CD4-positive, alpha-beta T cell treated with Interleukin-12 subunit alpha and Interleukin-12 subunit beta, for 1 hour (primary cell): ENCODE results near the gene NCF2.

Experiments used
- DNase-seq: peaks from one replicate; pipeline ENCODE4 v3.0.0-alpha.2; 2020

The NCF2 gene

DNA sequence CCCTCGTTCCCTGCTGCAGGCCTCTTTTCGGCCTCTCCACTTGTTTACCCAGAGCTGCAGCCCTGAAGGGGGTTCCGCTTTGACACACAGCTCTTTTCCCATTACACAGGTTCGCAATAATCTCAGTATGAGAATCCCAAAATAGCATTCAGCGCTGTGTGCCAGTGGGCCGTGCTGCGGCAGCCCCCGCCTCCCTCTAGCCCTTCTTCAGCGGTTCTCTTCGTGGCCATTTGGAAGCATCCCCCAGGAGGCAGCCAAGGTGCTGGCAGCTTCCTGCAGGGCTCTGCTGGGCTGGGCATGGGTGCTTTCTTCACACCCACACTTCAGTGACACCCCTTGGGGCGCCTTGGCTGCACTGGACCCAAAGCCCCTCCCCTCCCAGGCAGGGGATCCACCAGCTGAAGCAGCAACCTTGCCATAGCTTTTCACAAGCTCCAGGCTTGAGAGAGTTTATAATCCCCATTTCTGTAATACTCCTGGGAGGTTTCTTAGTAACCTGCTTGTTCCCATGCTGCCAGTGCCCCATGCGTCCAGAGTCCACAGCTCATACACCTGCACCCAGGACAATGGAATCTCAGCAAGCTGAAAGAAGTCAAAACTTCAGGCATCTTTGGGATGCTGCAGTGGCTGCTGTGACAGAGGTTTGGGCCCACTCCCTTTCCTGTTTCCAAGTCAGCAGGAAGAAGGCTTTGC lies 8.1 kb downstream of the NCF2 start:
- DNase-seq = no peak

DNA sequence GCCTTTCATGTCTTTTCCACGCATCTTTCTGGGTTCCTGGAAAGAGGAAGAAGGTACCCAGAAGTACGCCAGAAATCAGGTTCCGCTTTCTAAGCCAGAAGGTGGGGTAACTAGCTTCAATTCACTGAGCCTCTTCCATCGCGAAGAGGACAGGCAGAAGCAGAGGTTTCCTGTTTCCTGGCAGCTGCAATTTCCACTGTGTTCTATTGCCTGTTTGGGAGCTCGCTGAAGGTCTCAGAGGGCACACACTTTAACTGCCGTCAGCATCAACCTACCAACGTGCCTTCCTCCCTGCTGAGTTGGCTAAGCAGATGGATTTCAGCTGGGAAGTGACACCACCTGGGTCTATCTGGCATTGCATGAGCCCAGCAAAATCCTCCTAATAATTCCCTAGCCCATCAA lies 10.0 kb downstream of the NCF2 start:
- peak; percentile 23 for DNase-seq

DNA sequence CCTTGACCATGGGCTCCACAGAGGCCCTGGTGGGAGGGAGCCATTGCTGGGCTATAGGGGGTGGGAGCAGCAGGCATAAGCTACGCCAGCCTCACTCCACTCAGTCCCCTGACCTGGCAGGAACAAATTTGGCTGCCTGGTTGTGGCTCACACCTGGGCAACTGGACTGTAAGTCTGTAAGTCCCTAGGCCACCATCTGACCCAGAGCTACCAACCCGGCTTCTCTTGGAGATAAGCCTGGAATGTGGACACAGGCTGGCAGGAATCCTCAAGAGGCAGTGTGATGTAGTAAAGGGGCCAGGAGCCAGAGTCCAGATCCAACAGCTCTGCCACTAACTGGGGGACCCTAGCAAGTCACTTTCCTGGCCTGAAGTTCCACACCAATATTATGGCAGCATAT lies 11.4 kb downstream of the NCF2 start:
- no peak for DNase-seq

DNA sequence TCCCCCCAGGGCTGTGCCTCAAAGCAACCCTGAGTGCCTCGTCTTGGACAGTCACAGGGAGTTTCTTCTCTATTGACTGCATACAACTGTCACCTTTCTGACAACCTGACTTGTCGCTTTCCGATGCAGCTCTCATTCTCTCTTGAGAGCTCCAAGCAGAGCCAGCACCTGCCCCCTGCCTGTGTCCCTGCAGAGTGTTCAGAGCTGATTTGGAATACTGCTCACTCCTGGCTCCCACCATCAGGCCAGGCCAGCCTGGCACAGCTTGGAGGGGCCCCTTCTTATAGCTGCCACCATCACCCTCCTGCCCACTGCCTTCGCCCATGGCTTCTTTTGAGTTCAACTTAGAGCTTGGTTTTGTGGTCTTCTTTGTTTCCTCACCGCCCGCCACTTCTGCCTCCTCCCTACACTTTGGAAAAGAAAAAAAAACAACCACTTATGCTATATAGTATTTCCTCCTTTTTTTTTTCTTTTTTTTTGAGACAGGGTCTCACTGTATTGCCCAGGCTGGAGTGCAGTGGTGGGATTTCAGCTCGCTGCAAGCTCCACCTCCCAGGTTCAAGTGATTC lies 12.3 kb downstream of the NCF2 start:
- DNase-seq = no peak

DNA sequence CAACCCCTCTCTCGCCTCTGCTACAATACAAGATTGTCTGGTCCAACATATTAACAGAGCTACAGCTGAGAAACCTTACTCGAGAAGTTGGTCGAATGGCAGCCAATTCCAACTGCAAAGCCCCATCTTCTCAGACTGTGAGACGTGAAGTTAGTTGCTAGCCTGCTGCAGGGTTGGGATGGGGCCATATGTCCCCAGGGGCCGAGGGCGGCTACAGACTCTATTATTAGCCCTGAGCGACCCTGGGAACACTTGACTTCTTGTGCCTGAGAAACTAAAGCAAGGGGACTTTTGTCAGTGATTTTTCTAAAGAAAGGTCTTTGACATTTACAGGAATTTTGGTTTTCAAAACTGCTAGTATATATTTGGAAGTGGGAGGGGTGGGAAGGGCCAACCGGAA lies 13.7 kb downstream of the NCF2 start:
- DNase-seq = no peak

DNA sequence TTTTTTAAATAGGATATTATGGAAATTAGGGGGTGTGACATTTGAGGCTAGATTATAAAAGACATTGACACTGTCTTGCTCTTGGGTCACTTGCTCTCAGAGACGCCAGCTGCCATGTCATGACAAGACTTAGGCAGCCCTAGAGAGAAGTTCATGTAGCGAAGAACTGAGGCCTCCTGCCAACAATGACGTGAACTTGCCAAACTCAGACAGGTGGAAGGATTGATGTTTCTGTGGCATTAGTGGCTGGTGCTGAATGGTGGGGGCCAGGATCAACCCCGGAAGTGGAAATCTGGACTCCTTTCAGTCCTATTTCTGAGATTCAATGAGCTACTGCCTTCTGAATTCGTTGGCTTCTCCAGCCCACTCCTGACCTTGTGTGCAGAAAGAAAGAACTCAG lies 14.7 kb downstream of the NCF2 start:
- no peak for DNase-seq

DNA sequence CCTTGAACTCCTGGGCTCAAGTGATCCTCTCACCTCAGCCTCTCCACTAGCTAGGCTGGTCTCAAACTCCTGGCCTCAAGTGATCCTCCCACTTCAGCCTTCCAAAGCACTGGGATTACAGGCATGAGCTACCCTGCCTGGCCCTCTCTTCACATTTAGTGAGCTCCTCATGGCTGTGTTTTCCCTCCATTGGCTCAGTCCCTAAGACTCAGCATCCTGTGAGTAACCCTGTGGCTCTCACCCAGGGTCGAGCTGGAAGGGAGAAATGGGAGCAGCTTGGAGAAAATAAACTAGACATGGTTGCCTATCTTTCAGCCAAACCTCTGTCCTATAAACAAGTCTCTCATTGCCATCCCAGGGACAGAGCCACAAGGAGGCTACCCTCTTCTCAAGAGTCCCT lies 17.5 kb downstream of the NCF2 start:
- no peak for DNase-seq

DNA sequence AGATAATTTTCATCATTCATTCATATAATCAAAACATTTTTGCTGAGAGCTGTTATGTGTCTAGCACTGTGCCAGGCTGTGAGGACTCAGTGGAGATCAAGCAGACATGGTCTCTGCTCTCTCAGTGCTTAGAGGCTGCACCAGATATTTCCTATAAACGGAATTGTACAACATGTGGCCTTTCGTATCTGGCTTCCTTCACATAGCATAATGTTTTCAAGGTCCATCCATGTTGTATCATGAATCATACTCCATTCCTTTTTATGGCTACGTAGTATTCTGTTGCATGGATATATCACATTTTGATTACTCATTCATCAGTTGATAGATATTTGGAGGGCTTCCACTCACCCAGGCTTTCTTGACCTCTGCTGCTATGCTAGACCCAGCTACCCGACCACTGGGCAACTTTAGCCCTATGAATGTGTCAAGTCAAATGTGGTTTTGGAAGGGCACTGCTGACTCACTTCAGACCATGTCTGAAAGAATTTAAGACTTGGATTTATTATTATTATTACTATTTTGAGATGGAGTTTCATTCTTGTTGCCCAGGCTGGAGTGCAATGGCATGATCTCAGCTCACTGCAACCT lies 18.5 kb downstream of the NCF2 start:
- no peak for DNase-seq

DNA sequence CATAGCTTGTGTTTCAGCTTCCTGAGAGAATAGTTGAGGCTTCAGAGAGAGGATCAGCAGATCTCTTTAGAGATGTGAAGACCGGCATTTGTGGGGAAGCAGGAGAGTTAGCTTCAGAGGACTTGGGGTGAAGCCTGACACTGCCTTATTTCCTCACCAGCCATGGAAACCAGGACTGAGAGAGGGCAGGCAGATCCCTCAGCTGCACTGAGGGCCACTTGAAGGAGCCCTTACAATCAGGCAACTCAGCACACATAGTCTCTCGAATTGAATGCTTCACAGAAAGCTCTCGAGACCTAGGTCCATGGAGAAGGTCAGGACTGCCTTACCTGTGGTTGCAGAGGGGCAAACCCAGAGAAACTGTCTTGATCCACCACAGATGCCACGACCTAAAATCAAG lies 19.8 kb downstream of the NCF2 start:
- DNase-seq = no peak

DNA sequence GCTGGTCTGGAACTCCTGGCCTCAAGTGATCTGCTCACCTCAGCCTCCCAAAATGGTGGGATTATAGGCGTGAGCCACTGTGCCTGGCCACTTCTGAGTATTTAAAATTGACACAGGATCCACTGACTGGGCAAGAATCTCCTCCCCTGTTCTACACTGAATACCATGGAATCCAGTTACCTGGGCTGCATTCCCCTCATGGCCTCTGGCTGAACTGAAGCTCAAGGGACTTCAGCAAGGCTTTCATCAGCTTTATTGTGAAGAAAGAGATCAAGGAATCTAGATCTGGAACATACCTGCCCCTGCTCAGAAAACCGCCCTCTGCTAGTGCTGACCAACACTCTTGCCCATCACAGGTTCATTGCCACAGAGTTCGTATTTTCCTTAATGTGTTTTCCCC lies 20.5 kb downstream of the NCF2 start:
- DNase-seq = no peak

DNA sequence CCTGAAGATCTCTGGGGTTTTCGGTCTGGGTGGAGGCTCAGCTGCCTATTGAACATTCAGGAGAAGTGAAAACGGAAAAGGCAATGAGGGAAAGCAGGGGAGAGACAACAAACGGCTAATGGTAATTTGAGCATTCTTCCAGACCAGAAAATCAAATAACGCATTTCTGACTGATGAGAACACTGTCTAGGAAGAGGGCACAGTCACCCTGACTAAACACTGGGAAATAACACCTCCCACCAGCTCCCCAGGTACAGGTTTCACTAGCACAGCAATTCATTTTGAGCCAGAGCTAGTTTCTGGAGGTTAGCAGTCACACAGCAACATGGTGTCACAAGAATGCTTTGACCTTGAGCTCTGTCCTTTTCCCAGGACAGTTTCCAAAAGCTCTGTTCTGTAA lies 21.1 kb downstream of the NCF2 start:
- DNase-seq = no peak

DNA sequence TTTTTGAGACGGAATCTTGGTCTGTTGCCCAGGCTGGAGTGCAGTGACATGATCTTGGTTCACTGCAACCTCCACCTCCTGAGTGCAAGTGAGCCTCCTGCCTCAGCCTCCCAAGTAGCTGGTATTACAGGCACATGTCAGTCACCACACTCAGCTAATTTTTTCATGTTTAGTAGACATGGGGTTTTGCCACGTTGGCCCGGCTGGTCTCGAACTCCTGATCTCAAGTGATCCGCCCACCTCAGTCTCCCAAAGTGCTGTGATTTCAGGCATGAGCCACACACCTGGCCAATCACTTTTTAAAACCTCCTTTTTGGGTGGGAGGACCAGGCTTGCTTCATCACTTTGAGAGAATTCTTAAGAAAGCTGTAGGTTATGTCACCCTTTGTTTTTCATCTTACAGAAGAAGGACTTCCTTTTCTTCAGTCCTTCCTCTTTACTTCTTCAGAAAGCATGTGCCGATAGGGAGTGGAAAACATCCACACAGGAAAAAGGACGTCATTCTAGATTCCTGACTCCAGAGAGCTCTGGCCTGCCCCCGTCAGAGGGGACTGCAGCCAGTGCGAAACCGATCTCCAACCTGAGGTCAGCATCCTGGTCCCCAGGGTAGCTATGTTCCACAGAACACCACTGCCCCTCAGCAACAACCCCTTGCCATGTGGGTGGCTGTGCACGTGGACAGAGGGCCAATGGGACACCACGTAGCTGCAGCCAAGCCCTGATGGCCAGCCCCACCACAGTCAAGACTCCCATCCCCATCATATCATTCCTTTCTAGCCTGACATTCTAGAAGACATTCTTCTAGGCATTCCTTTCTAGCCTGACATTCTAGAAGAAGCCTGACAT lies 21.9 kb downstream of the NCF2 start:
- no peak for DNase-seq

DNA sequence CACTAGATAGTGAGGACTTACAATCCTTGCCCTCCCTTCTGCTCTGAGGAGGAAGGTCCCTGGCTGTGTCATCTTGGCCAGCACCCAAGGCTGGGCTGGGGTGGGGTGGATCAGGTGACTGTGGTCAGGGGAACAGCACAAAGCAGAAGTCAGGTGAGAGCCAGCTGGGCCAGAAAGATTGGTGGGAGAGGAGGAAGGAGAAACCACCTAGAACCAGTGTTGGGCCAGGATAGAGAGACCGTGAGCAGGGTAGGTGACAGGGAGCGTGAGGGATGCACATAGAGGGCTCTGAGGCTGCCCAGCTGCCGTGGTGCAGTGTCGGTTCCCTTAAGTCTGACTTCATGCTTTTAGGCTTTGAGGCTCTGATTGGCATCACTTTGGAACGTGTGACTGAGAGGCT lies 22.7 kb downstream of the NCF2 start:
- DNase-seq = no peak

DNA sequence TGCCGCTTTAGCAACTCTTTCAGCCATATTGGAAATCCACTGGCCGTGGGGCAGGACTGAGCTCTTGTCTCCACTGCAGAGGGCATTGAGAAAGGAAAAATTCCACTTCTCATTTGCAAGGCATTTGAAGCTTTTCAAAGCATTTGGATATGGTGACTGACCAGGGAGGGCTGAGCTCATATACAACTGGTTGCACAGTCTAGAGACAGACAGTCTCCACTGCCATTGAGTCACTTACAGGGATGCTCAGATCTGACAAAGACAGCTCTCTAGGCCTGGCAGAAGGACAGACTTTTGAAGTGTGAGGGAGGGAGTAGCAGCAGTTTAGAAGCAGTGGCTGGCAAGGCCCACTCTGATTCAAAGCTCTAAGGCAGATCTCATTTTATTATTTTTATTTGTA lies 24.2 kb downstream of the NCF2 start:
- DNase-seq = no peak

DNA sequence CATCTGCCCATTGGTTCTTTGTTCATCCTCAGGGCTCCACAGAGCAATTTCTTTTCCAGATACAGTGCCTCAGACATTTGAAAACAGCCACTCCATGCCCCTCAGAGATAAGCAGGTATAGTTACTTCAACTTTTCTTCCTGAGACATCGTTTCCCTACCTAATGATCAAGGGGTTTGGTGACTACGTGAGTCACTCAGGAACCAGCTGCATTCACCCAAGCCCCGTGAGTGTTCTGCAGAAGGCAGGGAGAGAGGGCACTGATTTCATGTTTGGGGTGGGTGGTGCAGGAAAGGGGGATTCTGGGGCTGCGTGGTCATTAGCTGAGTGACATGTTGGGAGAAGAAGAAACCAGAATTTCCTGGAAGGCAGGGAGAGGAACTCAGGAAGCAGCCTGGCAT lies 25.0 kb downstream of the NCF2 start:
- DNase-seq = no peak

DNA sequence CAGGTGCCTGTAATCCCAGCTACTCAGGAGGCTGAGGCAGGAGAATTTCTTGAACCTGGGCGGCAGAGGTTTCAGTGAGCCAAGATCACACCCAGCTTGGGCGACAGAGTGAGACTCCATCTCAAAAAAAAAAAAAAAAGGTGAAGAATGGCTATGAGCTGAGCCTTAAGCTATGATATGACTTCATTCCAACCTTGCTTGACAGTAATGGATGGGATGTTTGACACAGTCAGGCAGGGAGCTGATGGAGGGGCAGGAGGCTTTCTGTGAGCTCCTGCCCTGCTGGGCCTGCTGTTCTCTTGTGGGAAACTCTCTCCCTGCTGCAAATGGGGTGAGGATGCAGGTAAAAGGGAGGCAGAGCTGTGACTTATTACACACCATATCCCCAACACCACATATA lies 27.6 kb downstream of the NCF2 start:
- DNase-seq = no peak

DNA sequence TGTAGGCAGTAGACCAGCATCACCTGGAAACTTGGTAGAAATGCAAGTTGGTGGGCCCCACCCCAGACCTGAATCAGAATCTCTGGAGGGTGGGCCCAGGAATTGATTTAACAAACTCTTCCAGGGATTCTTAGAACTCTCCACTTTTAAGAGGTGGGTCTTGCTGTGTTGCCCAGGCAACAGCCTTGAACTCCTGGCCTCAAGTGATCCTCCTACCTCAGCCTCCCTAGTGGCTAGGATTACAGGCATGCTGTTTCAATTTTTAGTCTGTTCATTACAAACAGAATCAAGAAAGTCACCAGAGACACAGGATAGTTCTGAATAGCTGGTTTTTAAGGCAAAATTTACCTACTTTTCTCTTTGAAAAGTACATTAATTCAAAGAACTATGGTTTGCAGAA lies 31.2 kb downstream of the NCF2 start:
- no peak for DNase-seq

DNA sequence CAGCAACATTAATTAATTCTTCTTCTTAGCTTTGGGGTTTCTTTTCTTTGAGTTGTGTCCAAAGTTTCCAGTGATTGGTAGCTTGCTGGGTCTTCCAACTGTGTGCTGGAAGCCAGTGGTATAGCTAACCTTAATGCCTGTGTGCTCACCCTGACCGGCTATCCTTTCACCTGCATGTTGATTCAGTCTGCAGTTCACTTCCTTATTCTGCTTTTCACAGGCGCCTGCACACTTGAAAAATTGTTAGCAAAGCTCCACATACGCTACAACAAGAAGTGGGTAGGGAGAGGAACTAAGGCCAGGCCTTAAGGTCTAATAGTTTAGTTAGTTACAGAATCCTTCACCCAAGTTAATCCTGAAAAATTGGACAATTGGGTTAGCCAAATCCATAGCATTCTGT lies 35.7 kb downstream of the NCF2 start:
- DNase-seq = no peak

DNA sequence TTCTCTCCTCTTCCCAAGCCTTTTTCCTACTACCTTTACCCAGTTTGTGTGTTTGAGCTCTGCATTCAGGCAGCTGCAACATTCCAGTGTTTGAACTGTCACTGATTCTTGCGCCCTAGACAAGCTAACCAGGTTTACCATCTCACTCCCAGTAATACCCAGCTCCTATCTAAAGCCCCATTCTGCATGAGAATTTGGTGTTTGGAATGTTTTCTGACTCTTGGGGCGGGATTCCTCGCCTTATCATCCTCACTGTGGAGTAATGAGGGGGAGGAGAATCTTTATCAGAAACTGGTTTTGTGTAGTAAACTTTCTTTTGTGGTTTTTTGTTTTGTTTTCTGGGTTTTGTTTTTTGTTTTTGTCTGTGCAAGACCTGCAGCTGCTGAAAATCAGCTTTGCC lies 36.5 kb downstream of the NCF2 start:
- DNase-seq = no peak

DNA sequence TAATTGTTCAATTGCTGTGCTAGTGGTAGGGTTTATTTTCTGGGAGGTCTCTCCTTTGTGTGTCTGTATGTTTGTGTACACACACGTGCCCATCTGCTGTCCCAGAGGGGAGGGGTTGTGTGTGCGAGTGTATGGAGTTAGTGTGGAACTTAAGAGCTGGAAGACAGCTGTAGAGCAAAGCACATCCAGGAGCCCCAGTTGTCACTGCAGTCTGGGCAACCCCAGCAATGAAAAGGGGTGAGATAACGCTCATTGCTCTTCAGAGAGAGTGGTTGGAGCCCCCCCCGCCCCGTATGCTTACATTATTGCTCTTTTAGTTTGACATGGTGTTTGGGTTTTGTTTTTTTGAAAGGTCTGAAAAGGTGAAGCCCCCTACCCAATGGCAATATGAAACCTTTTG lies 36.9 kb downstream of the NCF2 start:
- no peak for DNase-seq

DNA sequence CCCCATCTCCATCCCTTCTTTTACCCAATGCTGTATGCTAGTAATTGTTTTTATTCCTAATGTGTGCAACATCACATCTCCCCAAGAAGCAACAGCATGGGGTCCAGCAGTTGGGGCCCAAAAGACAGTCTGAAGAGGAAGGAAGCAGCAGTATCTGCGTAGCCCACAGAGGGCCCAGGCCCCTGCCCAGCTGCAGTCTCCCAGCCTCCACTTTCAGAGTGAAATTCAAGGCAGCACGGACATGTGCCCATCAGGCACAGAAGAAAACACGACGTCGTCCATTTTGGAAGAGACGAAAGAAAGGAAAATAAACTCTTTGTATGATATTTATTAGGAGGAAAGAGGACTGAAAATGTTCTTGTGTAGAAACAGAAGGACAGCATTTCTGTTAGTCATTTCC lies 37.4 kb downstream of the NCF2 start:
- no peak for DNase-seq

DNA sequence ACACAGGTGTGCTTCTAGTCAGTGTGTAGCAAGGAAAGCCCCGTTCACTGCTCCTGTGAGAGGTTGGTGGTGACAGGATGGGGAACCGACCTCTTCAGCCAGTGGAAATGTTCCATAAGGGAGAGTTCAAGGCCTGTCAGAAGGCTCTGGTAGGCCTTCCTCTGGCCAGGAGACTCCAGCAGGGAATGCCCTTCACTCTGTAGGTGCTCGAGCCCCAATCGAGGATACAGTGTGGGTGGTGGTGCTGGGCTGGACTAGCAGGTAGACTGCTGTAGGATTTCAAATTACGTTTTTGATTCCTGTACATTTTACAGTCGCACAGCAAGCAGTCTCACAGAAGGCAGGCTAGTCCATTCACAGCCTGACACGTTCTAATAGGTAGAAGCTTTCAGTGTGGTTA lies 37.8 kb downstream of the NCF2 start:
- no peak for DNase-seq

DNA sequence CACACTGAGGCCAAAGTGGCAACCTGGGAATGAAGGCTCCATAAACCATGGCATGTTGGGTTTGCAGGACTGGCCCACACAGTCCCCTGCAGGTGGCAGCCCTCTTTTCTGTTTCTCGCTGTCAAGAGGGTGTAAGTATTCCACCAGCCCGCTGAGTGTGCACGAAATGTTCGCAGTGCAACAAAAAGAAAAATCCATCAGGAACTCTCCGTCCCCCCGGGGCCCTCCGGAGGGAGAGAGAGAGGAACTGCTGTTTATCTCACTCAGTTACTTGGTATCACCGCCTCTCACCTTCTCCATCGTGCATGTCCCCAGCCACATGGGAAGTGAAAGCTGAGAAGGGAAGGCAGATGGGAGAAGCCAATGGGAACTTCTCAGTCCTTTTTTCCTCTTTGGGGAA lies 38.3 kb downstream of the NCF2 start:
- no peak for DNase-seq

DNA sequence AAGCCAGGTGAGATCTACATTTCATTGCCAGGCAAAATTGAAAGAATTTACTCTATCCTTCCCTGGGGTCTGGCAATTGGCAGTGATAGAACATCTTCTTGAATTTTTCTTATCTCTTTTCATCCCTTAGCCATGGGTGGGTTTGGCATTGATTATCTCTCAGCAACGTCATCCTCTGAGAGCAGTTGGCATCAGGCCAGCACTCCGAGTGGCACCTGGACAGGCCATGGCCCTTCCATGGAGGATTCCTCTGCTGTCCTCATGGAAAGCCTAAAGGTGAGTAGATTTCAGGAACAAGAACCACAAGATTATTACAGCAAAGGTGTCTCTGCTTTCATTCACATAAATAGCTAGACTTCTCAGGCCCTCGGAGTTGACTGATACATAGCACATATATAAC lies 39.3 kb downstream of the NCF2 start:
- DNase-seq = no peak
